GM21515 (cell line): ENCODE data around the gene ZNF485.

Source experiments
- ATAC-seq: cut with Tn5 transposase; IDR thresholded peaks from one replicate; pipeline ENCODE4 v1.9.1; 2021; ENCODE audit not compliant: unreplicated experiment

Gene ZNF485

DNA sequence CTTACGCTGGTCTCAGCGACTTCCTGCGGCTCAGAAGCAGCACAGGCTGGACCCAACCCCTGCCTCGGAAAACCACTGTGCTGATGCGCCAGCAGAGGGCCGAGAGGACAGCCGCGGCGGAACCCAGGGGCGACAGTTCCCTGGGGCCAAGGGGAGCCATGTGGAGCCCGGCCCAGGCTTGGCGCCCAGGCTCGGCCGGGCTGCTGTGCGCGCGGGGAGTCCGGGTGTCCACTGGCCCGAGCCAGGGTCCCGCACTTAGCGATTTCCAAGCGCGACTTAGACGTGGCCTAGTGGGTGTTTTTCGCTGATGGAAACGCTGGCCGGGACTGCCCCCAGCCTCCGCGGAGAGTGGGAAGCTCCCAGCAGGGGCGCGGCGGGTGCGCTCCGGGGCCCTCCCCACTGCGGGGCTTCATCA is 61.1 kb downstream of the ZNF485 start:
- ATAC-seq, result no peak
